Endometrium (tissue), 2 donors: ENCODE data around the gene ZFX.
A peak's percentile ranks its signal among the peaks of the same experiment; 100 is the strongest.
"Not testable (repeated sequence)": the region's sequence is repeated elsewhere in the genome, so short reads cannot be mapped to it uniquely, and the experiment has no call there.

ENCODE experiments used
- FAIRE-seq: peaks from 2 replicates; lab custom pipeline; 2012; peaks lifted over from hg19 to GRCh38; lab: Jason Lieb, UNC
- donor health status: control.
- donor health status: control.

ZFX gene

GRCh38 chrX:24153178-24153795, 3.8 kb downstream of the ZFX start:
- FAIRE-seq, result no peak

GRCh38 chrX:24153796-24154189, 4.3 kb downstream of the ZFX start:
- FAIRE-seq, result no peak

DNA sequence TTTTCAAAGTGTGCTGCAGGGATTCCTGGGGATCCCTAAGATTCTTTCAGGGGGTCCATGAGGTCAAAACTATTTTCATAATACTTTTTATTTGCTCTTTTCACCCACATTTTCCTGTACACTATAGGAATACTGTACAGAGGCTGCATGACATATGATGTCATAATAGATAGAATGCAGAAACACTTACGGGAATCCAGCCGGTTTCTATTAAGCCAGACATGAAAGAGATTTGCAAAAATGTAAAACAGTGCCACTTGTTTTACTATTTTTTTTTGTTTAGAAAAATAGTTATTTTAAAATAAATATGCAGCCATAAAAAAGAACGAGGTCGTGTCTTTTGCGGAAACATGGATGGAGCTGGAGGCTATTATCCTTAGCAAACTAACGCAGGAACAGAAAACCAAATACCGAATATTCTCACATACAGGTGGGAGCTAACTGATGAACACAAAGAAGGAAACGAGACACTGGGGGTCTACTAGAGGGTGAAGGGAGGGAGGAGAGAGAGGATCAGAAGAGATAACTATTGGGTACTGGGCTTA, 5.0 kb downstream of the ZFX start:
- no peak for FAIRE-seq

DNA sequence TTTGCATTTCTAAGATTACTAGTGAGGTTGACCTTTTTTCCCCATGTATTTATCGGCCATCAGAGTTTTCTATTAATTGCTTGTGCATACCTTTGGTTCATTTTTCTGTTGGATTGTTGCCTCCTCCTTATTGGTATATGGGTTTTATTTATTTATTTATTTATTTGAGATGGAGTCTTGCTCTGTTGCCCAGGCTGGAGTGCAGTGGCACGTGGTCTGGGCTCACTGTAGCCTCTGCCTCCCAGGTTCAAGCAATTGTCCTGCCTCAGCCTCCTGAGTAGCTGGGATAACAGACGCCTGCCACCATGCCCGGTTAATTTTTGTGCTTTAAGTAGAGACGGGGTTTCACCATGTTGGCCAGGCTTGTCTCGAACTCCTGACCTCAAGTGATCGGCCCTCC, 6.2 kb downstream of the ZFX start:
- FAIRE-seq, result not testable (repeated sequence)

GRCh38 chrX:24156177-24156576, 6.6 kb downstream of the ZFX start:
- no peak for FAIRE-seq

- FAIRE-seq, result no peak
Measured at GRCh38 chrX:24158881-24159280, 9.4 kb downstream of the ZFX start.

GRCh38 chrX:24166078-24166477, 16.5 kb downstream of the ZFX start:
- FAIRE-seq, result peak; percentile 41

DNA sequence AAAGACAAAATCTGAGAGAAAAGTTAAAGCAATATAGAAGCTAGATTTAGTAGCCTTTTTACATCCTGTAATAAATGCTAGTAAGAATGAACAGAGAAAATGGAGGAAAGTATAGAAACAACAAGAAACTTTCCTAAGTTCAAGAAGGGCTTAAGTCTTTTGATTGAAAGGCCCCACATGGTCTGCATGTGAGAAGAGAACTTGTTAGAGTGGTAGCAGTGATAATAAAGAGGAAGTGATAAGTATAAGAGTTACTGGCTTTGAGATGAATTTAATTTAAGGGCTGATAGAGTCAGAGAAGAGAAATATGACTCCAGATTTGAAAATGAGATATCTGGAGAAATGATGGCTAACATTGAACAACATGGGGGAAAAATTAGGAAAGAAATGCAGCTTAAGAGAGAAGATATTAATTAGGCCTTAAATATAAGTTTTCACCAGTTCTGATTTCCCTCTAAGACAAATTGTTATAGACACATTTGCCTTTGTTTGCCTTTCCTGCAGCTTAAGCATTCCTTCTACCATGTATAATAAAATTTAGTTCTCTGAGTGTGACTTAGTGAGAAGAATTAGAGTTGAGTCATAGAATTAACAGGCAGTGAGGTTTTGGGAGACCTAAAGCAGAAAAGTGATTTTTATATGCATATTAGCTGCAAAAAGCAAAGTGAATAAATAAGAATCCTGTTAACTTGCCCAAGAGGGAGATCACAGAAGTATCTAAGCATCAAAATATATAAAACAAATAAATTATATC, 18.4 kb downstream of the ZFX start:
- no peak for FAIRE-seq

- no peak for FAIRE-seq
Measured at GRCh38 chrX:24168807-24169206, 19.3 kb downstream of the ZFX start.

DNA sequence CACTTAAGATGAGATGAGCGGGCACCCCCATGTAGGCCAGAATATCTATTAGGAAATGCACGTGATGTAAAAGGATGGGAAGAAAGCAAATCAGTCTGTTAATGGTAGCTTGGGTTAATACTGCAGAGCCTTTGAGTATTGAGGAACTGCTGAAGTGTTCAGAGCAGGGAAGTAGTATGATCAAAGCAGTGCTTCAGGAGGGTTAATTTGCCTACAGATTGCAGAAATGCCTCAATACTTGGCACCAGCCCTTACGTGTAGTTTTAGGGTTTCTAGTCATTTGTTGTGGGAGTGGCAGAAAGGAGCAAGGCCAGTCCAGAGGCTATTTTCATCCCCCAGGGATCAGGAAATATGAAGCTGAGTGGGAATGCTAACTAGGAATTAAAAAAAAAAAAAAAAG, 19.7 kb downstream of the ZFX start:
- no peak for FAIRE-seq

- FAIRE-seq, result peak; percentile 94
Measured at GRCh38 chrX:24173115-24173847, 23.8 kb downstream of the ZFX start.

DNA sequence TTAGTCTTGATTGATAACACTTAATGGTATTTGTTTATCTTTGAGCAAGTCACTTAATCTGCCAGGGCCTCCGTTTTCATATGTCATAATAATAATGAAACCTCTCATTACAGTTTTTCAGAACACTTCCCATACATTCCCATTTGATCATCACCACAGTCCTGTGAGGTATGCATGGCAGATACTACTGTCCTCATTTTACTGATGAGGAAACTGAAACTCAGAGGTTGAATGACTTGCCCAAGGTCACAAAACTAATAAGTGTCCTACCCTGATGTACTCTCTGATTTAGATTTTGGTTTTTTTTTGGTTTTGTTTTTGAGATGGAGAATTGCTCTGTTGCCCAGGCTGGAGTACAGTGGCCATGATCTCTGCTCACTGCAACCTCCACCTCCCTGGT, 25.7 kb downstream of the ZFX start:
- no peak for FAIRE-seq

GRCh38 chrX:24178441-24178840, 28.9 kb downstream of the ZFX start:
- no peak for FAIRE-seq

GRCh38 chrX:24184018-24184417, 34.5 kb downstream of the ZFX start:
- no peak for FAIRE-seq

GRCh38 chrX:24186483-24186882, 37.0 kb downstream of the ZFX start:
- no peak for FAIRE-seq

GRCh38 chrX:24186986-24187385, 37.5 kb downstream of the ZFX start:
- FAIRE-seq, result no peak

DNA sequence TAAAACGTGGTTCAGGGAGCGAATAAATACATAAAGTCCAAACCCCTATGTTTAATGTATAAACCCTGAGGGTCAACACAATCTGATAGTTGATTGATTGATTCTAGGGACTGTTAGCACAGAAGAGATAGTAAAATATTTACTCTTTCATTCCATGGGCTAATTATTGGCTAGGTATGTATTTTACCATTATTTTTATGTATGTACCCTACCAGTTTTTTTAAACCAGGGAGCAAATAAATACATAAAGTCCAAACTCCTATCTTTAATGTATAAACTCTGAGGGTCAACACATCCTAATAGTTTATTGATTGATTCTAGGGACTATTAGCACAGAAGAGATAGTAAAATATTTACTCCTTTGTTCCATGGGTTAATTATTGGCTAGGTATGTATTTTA, 40.0 kb downstream of the ZFX start:
- no peak for FAIRE-seq

DNA sequence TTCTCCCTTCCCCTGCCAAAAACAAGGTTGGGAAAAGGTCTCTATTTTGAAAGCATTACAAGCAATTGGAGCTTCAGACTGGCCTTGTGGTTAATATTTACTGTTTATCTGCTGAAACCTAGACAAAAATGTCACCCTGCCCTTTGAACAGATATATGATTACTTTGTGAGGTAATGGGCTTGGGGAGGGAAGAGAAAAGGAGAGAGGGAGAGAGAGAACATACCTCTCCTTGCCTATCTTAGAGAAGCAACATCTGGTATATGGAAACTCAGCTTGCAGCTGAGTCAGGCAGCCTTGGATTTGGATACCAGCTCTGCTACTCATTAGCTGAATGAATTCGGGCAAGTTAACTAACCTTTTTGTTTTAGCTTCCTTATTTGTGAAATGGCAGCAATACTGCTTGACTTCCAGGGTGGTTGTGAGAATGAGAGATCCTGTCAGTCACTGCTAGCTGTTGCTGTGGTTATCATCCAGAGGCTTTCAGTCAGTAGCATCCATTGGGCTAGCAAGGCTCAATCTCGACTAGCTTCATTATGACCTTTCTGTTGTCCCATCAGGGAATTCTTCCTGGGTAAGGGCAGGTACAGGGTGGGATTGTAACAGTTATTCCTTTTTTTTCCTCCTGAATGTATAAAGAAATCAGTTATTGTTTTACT, 41.1 kb downstream of the ZFX start:
- FAIRE-seq, result peak; percentile 90

DNA sequence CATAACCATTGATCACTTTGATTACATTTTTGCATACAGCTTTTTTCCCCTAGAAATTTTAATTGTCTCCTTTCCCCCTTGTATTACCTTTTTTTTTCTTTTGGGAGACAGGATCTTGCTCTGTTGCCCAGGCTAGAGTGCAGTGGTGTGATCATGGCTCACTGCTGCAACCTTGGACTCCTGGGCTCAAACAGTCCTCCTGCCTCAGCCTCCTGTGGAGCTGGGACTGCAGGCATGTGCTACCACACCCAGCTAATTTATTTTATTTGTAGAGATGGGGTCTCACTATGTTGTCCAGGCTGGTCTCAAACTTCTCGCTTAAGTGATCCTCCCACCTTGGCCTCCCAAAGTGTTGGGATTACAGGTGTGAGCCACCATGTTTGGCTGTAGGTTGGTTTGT, 47.0 kb downstream of the ZFX start:
- no peak for FAIRE-seq

DNA sequence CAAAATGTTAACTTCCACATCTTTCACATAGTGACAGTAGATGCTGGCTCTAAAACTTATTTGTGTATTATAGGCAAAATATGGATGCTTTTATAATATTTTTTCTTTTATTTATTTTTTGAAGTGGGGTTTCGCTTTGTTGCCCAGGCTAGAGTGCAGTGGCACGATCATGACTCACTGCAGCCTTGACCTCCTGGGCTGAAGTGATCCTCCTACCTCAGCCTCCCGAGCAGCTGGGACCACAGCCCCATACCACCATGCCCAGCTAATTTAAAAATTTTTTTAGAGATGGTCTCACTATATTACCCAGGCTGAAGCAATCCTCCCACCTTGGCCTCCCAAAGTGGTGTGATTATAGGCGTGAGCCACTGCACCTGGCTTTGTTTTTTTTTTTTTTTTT, 48.6 kb downstream of the ZFX start:
- no peak for FAIRE-seq

DNA sequence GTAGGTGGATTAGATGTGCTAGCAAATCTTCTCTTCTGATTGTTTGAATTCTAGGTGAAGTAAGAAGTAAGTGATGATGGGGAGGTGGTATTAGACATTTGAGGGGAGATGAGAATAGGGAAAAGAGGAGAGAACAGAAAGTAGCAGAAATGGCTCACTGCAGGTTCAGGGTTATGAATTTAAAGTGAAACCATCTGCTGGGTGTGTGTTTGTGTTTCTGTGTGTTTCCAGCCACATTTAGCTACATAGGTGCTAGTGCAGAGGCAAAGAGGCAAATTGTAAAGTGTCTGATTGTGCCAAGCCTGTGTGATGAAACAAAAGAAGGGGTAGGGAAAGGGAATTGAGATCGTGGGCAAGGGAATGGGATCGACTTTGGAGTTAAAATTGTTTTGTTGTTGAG, 50.6 kb downstream of the ZFX start:
- no peak for FAIRE-seq

DNA sequence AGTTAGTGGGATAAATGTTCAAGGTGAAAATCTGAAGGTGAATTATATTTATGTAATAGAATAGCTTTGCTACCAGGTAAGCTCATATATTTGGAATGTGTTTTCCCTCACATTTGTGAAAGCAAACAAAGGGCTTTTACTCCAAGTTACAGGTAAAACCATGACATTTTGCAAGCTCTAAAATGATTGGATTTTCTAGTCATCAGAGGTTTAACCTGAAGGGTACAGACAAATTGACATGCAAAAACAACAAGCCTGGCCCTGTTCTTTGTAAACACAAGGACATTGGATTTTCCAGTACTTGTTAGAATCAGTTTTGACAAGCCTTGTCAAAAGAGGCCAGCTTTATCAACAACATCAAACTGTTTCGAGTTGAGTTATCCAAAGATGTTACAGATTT, 51.7 kb downstream of the ZFX start:
- FAIRE-seq, result no peak
